Measurements from ENCODE around the gene ABCA13.

The ABCA13 gene

GRCh38 chr7:48255046-48255445 is 83.8 kb downstream of the ABCA13 start:
- H3K27me3 ChIP-seq (ENCODE audit: control insufficient read depth in 1 of 2, insufficient read depth in 2 of 2, low read length in 2 of 2) = no peaks in the 10 kb centered on the region
- H3K9me3 ChIP-seq (ENCODE audit: control insufficient read depth in 1 of 2, low read length in 2 of 2) = no peaks in the 10 kb centered on the region
- no peaks in the 10 kb centered on the region for H3K36me3 ChIP-seq (ENCODE audit: control insufficient read depth in 1 of 2, insufficient read depth in 2 of 2, low read length in 2 of 2)
- no peak overlapping the region for H3K27ac ChIP-seq (ENCODE audit: low read depth, low read length)
- H3K4me1 ChIP-seq (ENCODE audit: control insufficient read depth in 1 of 2, insufficient read depth in 2 of 2, low read length in 2 of 2) = no peaks in the 10 kb centered on the region
- no peak overlapping the region for H3K4me3 ChIP-seq (ENCODE audit: low read depth in 1 of 2, low read length in 2 of 2)
- no peak overlapping the region for H3K9ac ChIP-seq (ENCODE audit: low read depth in 1 of 2, low read length in 2 of 2)

DNA sequence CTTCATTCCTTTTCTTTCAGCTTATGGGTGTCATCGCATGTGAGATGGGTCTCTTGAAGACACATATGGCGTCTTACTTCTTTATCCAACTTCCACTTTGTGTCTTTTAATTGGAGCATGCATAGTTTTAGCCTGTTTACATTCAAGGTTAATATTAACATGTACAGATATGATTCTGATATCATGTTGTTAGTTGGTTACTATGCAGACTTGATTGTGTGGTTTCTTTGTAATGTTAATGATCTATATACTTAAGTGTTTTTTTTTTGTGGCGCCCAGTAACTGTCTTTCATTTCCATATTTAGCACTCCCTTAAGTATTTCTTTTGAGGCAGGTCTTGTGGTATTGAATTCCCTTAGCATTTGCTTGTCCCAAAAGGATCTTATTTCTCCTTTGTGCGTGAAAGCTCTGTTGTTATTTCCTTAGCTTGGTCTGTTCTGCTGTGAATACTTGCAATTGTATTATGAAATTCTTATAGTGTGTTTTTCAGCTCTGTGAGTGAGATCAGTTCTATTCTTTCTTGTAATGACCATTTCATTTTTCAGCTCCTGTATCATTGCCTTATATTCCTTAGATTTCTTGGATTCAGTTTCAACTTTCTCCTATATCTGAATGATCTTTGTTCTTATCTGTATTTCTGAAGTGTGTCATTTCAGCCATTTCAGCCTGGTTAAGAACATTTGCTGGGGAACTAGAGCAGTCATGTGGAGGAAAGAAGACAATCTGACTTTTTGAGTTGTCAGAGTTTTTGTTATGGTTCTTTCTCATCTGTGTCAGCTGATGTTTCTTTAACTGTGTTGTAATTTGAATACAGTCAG is 88.4 kb downstream of the ABCA13 start:
- H3K9me3 ChIP-seq (ENCODE audit: control insufficient read depth in 1 of 2, low read length in 2 of 2) = no peaks in the 10 kb centered on the region
- H3K4me1 ChIP-seq (ENCODE audit: control insufficient read depth in 1 of 2, insufficient read depth in 2 of 2, low read length in 2 of 2) = no peaks in the 10 kb centered on the region
- H3K36me3 ChIP-seq (ENCODE audit: control insufficient read depth in 1 of 2, insufficient read depth in 2 of 2, low read length in 2 of 2) = no peaks in the 10 kb centered on the region
- H3K9ac ChIP-seq (ENCODE audit: low read depth in 1 of 2, low read length in 2 of 2) = no peak overlapping the region
- no peak overlapping the region for H3K4me3 ChIP-seq (ENCODE audit: low read depth in 1 of 2, low read length in 2 of 2)
- H3K27ac ChIP-seq (ENCODE audit: low read depth, low read length) = no peak overlapping the region
- no peaks in the 10 kb centered on the region for H3K27me3 ChIP-seq (ENCODE audit: control insufficient read depth in 1 of 2, insufficient read depth in 2 of 2, low read length in 2 of 2)

DNA sequence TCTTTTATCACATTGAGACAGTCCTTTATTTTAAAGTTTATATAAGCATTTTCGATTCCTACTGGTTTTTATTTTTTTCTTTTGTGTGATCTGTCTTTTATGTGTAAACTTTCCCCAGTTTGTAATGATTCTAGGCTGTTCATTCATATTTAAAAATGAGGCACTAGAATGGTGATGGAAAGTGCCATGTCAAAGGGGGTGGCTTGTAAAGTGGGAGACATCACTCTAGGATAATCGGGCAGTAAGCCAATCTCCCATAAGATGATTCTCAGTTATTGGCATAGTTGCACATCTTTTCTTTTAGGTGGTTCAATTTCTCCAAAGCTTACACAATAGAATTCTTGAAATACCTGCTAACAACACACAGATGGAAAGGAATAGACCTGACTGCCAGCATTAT is 90.4 kb downstream of the ABCA13 start:
- H3K9ac ChIP-seq (ENCODE audit: low read depth in 1 of 2, low read length in 2 of 2) = no peak overlapping the region
- no peaks in the 10 kb centered on the region for H3K27me3 ChIP-seq (ENCODE audit: control insufficient read depth in 1 of 2, insufficient read depth in 2 of 2, low read length in 2 of 2)
- no peaks in the 10 kb centered on the region for H3K4me1 ChIP-seq (ENCODE audit: control insufficient read depth in 1 of 2, insufficient read depth in 2 of 2, low read length in 2 of 2)

DNA sequence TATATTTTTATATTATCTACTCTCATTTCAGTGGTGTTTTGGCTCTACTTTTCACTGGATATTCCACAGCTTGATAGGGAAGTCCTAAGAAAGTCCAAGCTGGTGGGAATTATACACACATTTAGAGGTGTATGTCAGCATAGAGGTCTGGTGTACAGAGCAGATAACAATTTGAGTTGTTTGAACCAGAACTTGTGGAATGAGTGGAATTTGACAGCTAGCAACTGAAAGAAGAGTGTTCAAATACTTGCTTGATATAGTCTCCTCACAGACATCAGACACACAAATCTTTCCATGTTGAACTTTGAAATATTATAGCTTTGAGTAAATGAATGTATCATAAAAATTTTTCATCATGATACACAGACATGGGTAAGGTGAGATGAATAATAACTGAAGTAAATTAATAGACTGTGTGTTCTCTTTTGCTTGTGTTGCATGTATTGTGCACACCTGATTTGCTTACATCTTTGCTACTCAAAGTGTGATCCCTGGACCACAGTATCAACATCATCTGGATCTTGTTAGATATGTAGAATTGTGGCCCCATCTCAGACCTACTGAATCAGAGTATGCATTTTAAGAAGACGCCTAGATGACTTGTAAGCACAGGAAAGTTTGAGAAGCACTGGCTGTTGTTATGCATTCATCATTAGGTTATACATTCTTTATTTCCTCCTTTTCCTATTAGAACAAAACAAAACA is 91.5 kb downstream of the ABCA13 start:
- no peak overlapping the region for H3K9ac ChIP-seq (ENCODE audit: low read depth in 1 of 2, low read length in 2 of 2)
- no peaks in the 10 kb centered on the region for H3K27me3 ChIP-seq (ENCODE audit: control insufficient read depth in 1 of 2, insufficient read depth in 2 of 2, low read length in 2 of 2)
- no peaks in the 10 kb centered on the region for H3K36me3 ChIP-seq (ENCODE audit: control insufficient read depth in 1 of 2, insufficient read depth in 2 of 2, low read length in 2 of 2)
- no peak overlapping the region for H3K27ac ChIP-seq (ENCODE audit: low read depth, low read length)
- H3K9me3 ChIP-seq (ENCODE audit: control insufficient read depth in 1 of 2, low read length in 2 of 2) = no peaks in the 10 kb centered on the region
- no peak overlapping the region for H3K4me3 ChIP-seq (ENCODE audit: low read depth in 1 of 2, low read length in 2 of 2)
- no peaks in the 10 kb centered on the region for H3K4me1 ChIP-seq (ENCODE audit: control insufficient read depth in 1 of 2, insufficient read depth in 2 of 2, low read length in 2 of 2)

More for the DNA sequence above, 90.4 kb downstream of the ABCA13 start:
- Histone ChIP-seq H3K4me3 (ENCODE audit: low read depth in 1 of 2, low read length in 2 of 2) (no peak overlapping the region), H3K9me3 (ENCODE audit: control insufficient read depth in 1 of 2, low read length in 2 of 2) (no peaks in the 10 kb centered on the region), H3K36me3 (ENCODE audit: control insufficient read depth in 1 of 2, insufficient read depth in 2 of 2, low read length in 2 of 2) (no peaks in the 10 kb centered on the region), H3K27ac (ENCODE audit: low read depth, low read length) (no peak overlapping the region)

- Histone ChIP-seq H3K4me1 (ENCODE audit: control insufficient read depth in 1 of 2, insufficient read depth in 2 of 2, low read length in 2 of 2) (no peaks in the 10 kb centered on the region), H3K36me3 (ENCODE audit: control insufficient read depth in 1 of 2, insufficient read depth in 2 of 2, low read length in 2 of 2) (no peaks in the 10 kb centered on the region), H3K27me3 (ENCODE audit: control insufficient read depth in 1 of 2, insufficient read depth in 2 of 2, low read length in 2 of 2) (no peaks in the 10 kb centered on the region), H3K9me3 (ENCODE audit: control insufficient read depth in 1 of 2, low read length in 2 of 2) (no peaks in the 10 kb centered on the region), H3K27ac (ENCODE audit: low read depth, low read length) (no peak overlapping the region), H3K4me3 (ENCODE audit: low read depth in 1 of 2, low read length in 2 of 2) (no peak overlapping the region), H3K9ac (ENCODE audit: low read depth in 1 of 2, low read length in 2 of 2) (no peak overlapping the region)
Measured at GRCh38 chr7:48263311-48263650, 92.0 kb downstream of the ABCA13 start.

GRCh38 chr7:48269066-48269465 is 97.8 kb downstream of the ABCA13 start:
- H3K27me3 ChIP-seq (ENCODE audit: control insufficient read depth in 1 of 2, insufficient read depth in 2 of 2, low read length in 2 of 2) = no peaks in the 10 kb centered on the region
- no peaks in the 10 kb centered on the region for H3K36me3 ChIP-seq (ENCODE audit: control insufficient read depth in 1 of 2, insufficient read depth in 2 of 2, low read length in 2 of 2)
- no peak overlapping the region for H3K4me3 ChIP-seq (ENCODE audit: low read depth in 1 of 2, low read length in 2 of 2)
- H3K9me3 ChIP-seq (ENCODE audit: control insufficient read depth in 1 of 2, low read length in 2 of 2) = no peaks in the 10 kb centered on the region
- H3K9ac ChIP-seq (ENCODE audit: low read depth in 1 of 2, low read length in 2 of 2) = no peak overlapping the region
- no peaks in the 10 kb centered on the region for H3K4me1 ChIP-seq (ENCODE audit: control insufficient read depth in 1 of 2, insufficient read depth in 2 of 2, low read length in 2 of 2)
- no peak overlapping the region for H3K27ac ChIP-seq (ENCODE audit: low read depth, low read length)

- Histone ChIP-seq H3K27me3 (ENCODE audit: control insufficient read depth in 1 of 2, insufficient read depth in 2 of 2, low read length in 2 of 2) (no peaks in the 10 kb centered on the region), H3K4me1 (ENCODE audit: control insufficient read depth in 1 of 2, insufficient read depth in 2 of 2, low read length in 2 of 2) (no peaks in the 10 kb centered on the region), H3K4me3 (ENCODE audit: low read depth in 1 of 2, low read length in 2 of 2) (no peak overlapping the region), H3K27ac (ENCODE audit: low read depth, low read length) (no peak overlapping the region), H3K9ac (ENCODE audit: low read depth in 1 of 2, low read length in 2 of 2) (no peak overlapping the region), H3K9me3 (ENCODE audit: control insufficient read depth in 1 of 2, low read length in 2 of 2) (no peaks in the 10 kb centered on the region), H3K36me3 (ENCODE audit: control insufficient read depth in 1 of 2, insufficient read depth in 2 of 2, low read length in 2 of 2) (no peaks in the 10 kb centered on the region)
Measured at GRCh38 chr7:48274662-48275061, 103.4 kb downstream of the ABCA13 start.

DNA sequence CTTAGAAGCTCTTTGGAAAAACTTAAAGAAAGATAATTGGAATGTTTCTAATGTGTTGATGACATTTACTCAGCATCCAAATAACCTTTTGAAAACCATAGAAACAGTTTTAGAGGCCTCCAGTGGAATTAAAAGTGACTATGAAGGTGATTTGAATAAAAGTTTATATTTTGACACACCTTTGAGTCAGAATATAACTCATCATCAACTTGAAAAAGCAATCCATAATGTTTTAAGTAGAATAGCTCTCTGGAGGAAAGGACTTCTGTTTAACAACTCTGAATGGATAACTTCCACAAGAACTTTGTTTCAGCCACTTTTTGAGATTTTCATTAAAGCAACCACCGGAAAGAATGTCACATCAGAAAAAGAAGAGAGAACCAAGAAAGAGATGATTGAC is 108.2 kb downstream of the ABCA13 start:
- H3K9me3 ChIP-seq (ENCODE audit: control insufficient read depth in 1 of 2, low read length in 2 of 2) = no peaks in the 10 kb centered on the region
- no peak overlapping the region for H3K4me3 ChIP-seq (ENCODE audit: low read depth in 1 of 2, low read length in 2 of 2)
- H3K9ac ChIP-seq (ENCODE audit: low read depth in 1 of 2, low read length in 2 of 2) = no peak overlapping the region
- H3K27me3 ChIP-seq (ENCODE audit: control insufficient read depth in 1 of 2, insufficient read depth in 2 of 2, low read length in 2 of 2) = no peaks in the 10 kb centered on the region
- H3K36me3 ChIP-seq (ENCODE audit: control insufficient read depth in 1 of 2, insufficient read depth in 2 of 2, low read length in 2 of 2) = no peaks in the 10 kb centered on the region
- H3K4me1 ChIP-seq (ENCODE audit: control insufficient read depth in 1 of 2, insufficient read depth in 2 of 2, low read length in 2 of 2) = no peaks in the 10 kb centered on the region
- no peak overlapping the region for H3K27ac ChIP-seq (ENCODE audit: low read depth, low read length)

DNA sequence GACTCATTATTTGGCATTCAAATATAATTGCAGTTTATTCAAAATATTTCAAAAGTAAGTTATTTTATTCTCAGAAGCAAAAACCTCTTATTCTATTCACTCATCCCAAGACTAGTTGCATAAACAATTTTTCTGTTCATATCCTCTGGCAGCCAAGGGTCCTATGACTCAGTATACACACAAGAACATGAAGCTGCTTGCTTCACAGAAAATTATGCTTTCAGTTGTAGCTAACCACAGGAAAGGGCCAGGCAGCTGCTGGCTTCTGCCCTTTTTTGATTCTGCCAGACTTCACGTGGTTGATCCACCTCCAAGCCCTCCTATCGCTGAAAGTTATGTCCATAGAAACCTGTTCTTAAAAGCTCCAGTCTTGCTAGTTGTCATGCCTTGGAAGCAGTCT is 108.8 kb downstream of the ABCA13 start:
- no peaks in the 10 kb centered on the region for H3K36me3 ChIP-seq (ENCODE audit: control insufficient read depth in 1 of 2, insufficient read depth in 2 of 2, low read length in 2 of 2)
- H3K27me3 ChIP-seq (ENCODE audit: control insufficient read depth in 1 of 2, insufficient read depth in 2 of 2, low read length in 2 of 2) = no peaks in the 10 kb centered on the region
- H3K9me3 ChIP-seq (ENCODE audit: control insufficient read depth in 1 of 2, low read length in 2 of 2) = no peaks in the 10 kb centered on the region
- H3K4me3 ChIP-seq (ENCODE audit: low read depth in 1 of 2, low read length in 2 of 2) = no peak overlapping the region
- no peak overlapping the region for H3K27ac ChIP-seq (ENCODE audit: low read depth, low read length)
- no peaks in the 10 kb centered on the region for H3K4me1 ChIP-seq (ENCODE audit: control insufficient read depth in 1 of 2, insufficient read depth in 2 of 2, low read length in 2 of 2)
- no peak overlapping the region for H3K9ac ChIP-seq (ENCODE audit: low read depth in 1 of 2, low read length in 2 of 2)

DNA sequence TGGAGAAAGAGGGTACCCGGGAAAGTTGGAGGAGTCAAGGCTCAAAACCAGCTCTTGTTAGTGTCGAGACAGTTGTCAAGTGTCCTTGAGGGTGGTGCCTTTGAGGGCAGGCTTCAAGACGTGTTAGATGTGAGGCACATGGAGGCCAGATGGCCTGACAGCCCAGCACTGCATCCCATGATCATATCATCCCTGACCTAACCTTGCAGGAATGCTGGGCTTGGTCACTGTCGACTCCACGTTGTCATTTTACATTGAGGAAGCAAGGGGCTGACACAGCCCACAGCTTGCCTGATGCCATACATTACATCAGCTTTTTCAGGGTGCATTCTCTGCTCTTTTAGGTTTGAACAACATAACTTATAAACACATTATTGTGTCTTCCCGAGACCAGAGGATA is 114.1 kb downstream of the ABCA13 start:
- H3K4me1 ChIP-seq (ENCODE audit: control insufficient read depth in 1 of 2, insufficient read depth in 2 of 2, low read length in 2 of 2) = no peaks in the 10 kb centered on the region
- no peak overlapping the region for H3K27ac ChIP-seq (ENCODE audit: low read depth, low read length)
- H3K36me3 ChIP-seq (ENCODE audit: control insufficient read depth in 1 of 2, insufficient read depth in 2 of 2, low read length in 2 of 2) = no peaks in the 10 kb centered on the region
- no peak overlapping the region for H3K9ac ChIP-seq (ENCODE audit: low read depth in 1 of 2, low read length in 2 of 2)
- peaks cover 0 to 3% of the 10 kb centered on the region in 2 donors for H3K27me3 ChIP-seq (ENCODE audit: control insufficient read depth in 1 of 2, insufficient read depth in 2 of 2, low read length in 2 of 2)
- H3K9me3 ChIP-seq (ENCODE audit: control insufficient read depth in 1 of 2, low read length in 2 of 2) = no peaks in the 10 kb centered on the region
- no peak overlapping the region for H3K4me3 ChIP-seq (ENCODE audit: low read depth in 1 of 2, low read length in 2 of 2)

Measured in duodenal mucosa (tissue), 2 donors.